Vagina (tissue), 2 donors: ENCODE results near the gene CHAD. TPM values are rescaled to one million over a fixed set of nuclear protein-coding genes. Genes with fewer than 3 reads are reported as not detected.
A peak's percentile ranks its signal among the peaks of the same experiment; 100 is the strongest.
"Not testable (repeated sequence)": the region's sequence is repeated elsewhere in the genome, so short reads cannot be mapped to it uniquely, and the experiment has no call there.

Source experiments
- DNase-seq, 2 donors: peaks; one replicate each; pipeline ENCODE4 v3.0.0-alpha.2; 2017; ENCODE audit errors: extremely low spot score in 2 of 2
- H3K27ac ChIP-seq: fragments of 200-600 bp; sonication (generic); one replicate; pipeline ENCODE4 v1.5.1; 2019
- H3K27me3 ChIP-seq: fragments of 200-600 bp; sonication (generic); one replicate; pipeline ENCODE4 v1.5.1; 2019
- H3K36me3 ChIP-seq, 2 donors: fragments of 200-600 bp; sonication (generic); one replicate each; pipeline ENCODE4 v1.5.1; 2017 to 2019
- H3K4me1 ChIP-seq: fragments of 200-600 bp; sonication (generic); one replicate; pipeline ENCODE4 v1.5.1; 2019
- H3K4me3 ChIP-seq, 2 donors: fragments of 200-600 bp; sonication (generic); 1 replicate in 1 of 2; 2 replicates in 1 of 2; pipeline ENCODE4 v1.5.1; 2016 to 2019
- H3K9me3 ChIP-seq: fragments of 200-600 bp; sonication (generic); one replicate; pipeline ENCODE4 v1.5.1; 2019
- CTCF ChIP-seq, 3 experiments: fragments of 450-650 bp in 2 of 3; fragments of 200-600 bp in 1 of 3; sonication (generic) in 1 of 3; IDR thresholded peaks; one replicate each; pipeline ENCODE4 v1.5.1; 2017 to 2019; ENCODE audit warnings: antibody characterized with exemption in 3 of 3, mild to moderate bottlenecking in 2 of 3, moderate library complexity in 2 of 3
- POLR2A ChIP-seq, 2 donors: fragments of 450-650 bp; IDR thresholded peaks; one replicate each; pipeline ENCODE4 v1.6.1; 2017; ENCODE audit warnings: antibody characterized with exemption in 2 of 2, mild to moderate bottlenecking in 2 of 2, moderate library complexity in 2 of 2
- POLR2AphosphoS5 ChIP-seq, 2 donors: sonication (generic); formaldehyde crosslinking; IDR thresholded peaks; one replicate each; pipeline ENCODE4 v1.9.0; 2017; ENCODE audit warnings: antibody characterized with exemption in 2 of 2, mild to moderate bottlenecking in 2 of 2, low read depth in 1 of 2; ENCODE audit not compliant: insufficient read depth in 1 of 2
- intact Hi-C: fragments of 100-400 bp; cut with DNase I; formaldehyde crosslinking; loops from one replicate; pipeline ENCODE4 v1.15.1; 2023
- total RNA-seq: library from RNA; depleted of rRNA; stranded (reverse); fragments of >200 nt; gene quantifications from one replicate; pipeline ENCODE4 v1.2.3, GENCODE V29; 2016

Gene CHAD
- total RNA-seq, 1 donor from 2014 or later, result not detected

DNA sequence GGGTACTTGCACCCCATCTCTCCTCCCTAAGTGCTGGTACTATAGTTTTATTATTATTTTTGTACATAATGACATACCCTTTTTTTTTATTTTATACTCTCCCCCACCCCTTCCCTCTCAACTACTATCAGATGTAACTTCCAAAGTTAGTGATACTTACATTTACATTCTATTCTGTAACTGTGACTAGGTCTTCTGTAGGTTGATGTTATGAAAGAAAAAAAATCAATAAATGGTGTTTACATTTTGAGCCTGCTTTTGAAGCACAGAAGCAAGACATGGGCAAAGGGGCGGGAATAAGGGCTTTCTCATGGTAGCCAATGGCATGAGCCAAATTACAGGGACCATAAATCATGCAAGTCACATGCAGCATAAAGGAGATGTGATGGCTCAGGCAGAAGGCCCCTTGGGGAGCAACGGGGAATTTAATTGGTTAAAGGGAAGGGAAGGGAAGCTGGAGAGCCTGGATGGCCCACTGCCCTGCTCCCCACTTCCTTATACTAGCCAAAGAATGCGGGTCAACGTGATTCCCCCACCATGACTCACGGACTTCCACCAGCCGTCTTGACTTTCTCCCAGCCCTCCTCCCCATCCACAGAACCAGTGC, 45.0 kb downstream of the CHAD start:
- H3K9me3 ChIP-seq, result no peaks in the 10 kb centered on the region
- TF ChIP-seq POLR2AphosphoS5 (IDR thresholded peaks at IDR 0.05; ENCODE audit: insufficient read depth in 1 of 2, low read depth in 1 of 2), result no peak
- no peak for TF ChIP-seq POLR2A (IDR thresholded peaks at IDR 0.05)
- TF ChIP-seq CTCF (IDR thresholded peaks at IDR 0.05), result no peak
- H3K27me3 ChIP-seq, result no peaks in the 10 kb centered on the region
- peaks cover 63% of the 10 kb centered on the region for H3K4me1 ChIP-seq
- H3K36me3 ChIP-seq, result no peaks in the 10 kb centered on the region
- intact Hi-C loops, result no loop called here
- no peak overlapping the region for H3K4me3 ChIP-seq
- peak overlapping the region; percentile 89 for H3K27ac ChIP-seq
- no peak for DNase-seq

GRCh38 chr17:50422738-50423137, 45.9 kb downstream of the CHAD start:
- intact Hi-C loops, result no loop called here
- H3K4me1 ChIP-seq, result peaks cover 54% of the 10 kb centered on the region
- DNase-seq, result no peak
- no peaks in the 10 kb centered on the region for H3K36me3 ChIP-seq
- no peak overlapping the region for H3K4me3 ChIP-seq
- H3K27me3 ChIP-seq, result no peaks in the 10 kb centered on the region
- no peak overlapping the region for H3K27ac ChIP-seq
- TF ChIP-seq POLR2A (IDR thresholded peaks at IDR 0.05) (no peak), CTCF (IDR thresholded peaks at IDR 0.05) (no peak), POLR2AphosphoS5 (IDR thresholded peaks at IDR 0.05; ENCODE audit: insufficient read depth in 1 of 2, low read depth in 1 of 2) (no peak)
- no peaks in the 10 kb centered on the region for H3K9me3 ChIP-seq

DNA sequence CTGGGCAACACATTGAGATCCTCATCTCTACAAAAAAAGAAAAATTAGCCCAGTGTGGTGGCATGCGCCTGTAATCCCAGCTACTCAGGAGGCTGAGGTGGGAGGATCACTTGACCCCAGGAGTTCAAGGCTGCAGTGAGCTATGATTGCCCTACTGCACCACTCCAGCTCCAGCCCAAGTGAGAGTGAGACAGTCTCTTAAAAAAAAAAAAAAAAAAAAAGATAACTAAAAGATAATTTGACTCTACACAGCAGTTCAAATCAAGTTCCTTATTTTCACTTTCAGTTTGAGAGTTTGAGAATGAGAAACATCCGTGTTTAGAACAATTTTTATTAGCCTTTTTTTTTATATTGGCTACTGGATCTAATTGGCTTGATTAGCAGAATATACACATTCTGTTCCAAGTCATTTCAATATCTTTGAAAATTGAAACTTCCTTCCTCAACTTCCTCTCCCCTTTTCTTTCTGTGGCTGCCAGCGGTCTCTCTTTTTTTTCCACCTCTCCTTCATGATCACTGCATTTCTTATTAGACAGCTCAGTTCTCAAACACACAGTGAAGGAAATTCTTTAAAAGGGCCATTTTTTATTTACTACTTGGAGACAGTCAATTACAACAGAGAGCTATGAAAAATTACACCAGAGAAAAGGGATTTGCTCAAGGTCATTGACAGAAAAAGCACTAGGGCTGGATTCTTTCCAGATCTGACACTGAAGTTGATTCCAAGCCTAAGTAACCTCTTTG, 47.2 kb downstream of the CHAD start:
- Histone ChIP-seq H3K9me3 (no peaks in the 10 kb centered on the region), H3K27ac (peak overlapping the region; percentile 70), H3K4me1 (peaks cover 41% of the 10 kb centered on the region), H3K36me3 (no peaks in the 10 kb centered on the region), H3K27me3 (no peaks in the 10 kb centered on the region), H3K4me3 (peak overlapping the region; percentile 23 to 25)
- DNase-seq, result no peak
- intact Hi-C loops, result no loop called here
- TF ChIP-seq POLR2AphosphoS5 (IDR thresholded peaks at IDR 0.05; ENCODE audit: insufficient read depth in 1 of 2, low read depth in 1 of 2) (peak in 1 of 2 donors; percentile 41), CTCF (IDR thresholded peaks at IDR 0.05) (no peak)

DNA sequence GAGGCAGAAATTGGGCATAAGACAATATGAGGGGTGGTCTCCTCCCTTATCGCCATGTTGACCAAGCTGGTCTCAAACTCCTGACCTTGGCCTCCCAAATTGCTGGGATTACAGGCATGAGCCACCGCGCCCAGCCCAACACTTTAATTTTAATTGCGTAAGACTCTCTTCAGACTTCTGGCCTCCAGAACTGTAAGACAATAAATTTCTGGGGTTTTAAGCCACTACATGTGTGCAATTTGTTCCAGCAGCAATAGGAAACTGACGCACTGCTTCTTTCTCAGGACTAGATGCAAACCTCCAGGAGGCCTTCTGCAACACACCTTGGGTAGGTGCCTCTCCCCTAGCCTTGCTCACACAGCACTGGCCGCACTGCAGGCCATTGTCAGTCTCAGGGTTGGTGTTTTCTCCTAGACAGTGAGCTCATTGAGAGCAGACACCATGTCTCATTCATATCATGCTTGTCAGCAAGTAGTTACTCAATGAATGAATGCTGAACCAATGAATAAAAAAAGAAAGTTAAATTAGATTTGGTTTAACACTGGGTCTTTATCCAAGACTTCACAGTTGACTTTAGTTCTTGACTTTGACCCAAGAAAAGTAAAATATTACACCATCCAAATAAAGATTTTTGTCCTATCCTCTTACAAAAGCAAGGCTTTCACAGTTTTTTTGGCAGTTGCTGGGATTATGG, 48.1 kb downstream of the CHAD start:
- H3K36me3 ChIP-seq, result no peaks in the 10 kb centered on the region
- intact Hi-C loops, result no loop called here
- peak overlapping the region; percentile 70 for H3K27ac ChIP-seq
- H3K4me1 ChIP-seq, result peaks cover 36% of the 10 kb centered on the region
- no peaks in the 10 kb centered on the region for H3K9me3 ChIP-seq
- TF ChIP-seq POLR2AphosphoS5 (IDR thresholded peaks at IDR 0.05; ENCODE audit: insufficient read depth in 1 of 2, low read depth in 1 of 2) (no peak), CTCF (IDR thresholded peaks at IDR 0.05) (no peak), POLR2A (IDR thresholded peaks at IDR 0.05) (no peak)
- no peaks in the 10 kb centered on the region for H3K27me3 ChIP-seq
- DNase-seq, result no peak
- H3K4me3 ChIP-seq, result no peak overlapping the region

- H3K4me3 ChIP-seq, H3K9me3 ChIP-seq, intact Hi-C loops, H3K27ac ChIP-seq, H3K27me3 ChIP-seq, DNase-seq, H3K36me3 ChIP-seq: not testable (repeated sequence)
- peaks cover 26% of the 10 kb centered on the region for H3K4me1 ChIP-seq
Measured at GRCh38 chr17:50419577-50419976, 49.1 kb downstream of the CHAD start.
